Activated naive CD8-positive, alpha-beta T cell treated with anti-CD3 and anti-CD28 coated beads, Interleukin-2, amount 50 U/mL, for 16 hours (primary cell): Measurements from ENCODE around the gene SUMO4.
"Not testable (repeated sequence)": the region's sequence is repeated elsewhere in the genome, so short reads cannot be mapped to it uniquely, and the experiment has no call there.

Experiments
- DNase-seq: peaks from one replicate; pipeline ENCODE4 v3.0.0-alpha.2; 2020; ENCODE audit warnings: low read depth, low spot score

SUMO4 gene

DNA sequence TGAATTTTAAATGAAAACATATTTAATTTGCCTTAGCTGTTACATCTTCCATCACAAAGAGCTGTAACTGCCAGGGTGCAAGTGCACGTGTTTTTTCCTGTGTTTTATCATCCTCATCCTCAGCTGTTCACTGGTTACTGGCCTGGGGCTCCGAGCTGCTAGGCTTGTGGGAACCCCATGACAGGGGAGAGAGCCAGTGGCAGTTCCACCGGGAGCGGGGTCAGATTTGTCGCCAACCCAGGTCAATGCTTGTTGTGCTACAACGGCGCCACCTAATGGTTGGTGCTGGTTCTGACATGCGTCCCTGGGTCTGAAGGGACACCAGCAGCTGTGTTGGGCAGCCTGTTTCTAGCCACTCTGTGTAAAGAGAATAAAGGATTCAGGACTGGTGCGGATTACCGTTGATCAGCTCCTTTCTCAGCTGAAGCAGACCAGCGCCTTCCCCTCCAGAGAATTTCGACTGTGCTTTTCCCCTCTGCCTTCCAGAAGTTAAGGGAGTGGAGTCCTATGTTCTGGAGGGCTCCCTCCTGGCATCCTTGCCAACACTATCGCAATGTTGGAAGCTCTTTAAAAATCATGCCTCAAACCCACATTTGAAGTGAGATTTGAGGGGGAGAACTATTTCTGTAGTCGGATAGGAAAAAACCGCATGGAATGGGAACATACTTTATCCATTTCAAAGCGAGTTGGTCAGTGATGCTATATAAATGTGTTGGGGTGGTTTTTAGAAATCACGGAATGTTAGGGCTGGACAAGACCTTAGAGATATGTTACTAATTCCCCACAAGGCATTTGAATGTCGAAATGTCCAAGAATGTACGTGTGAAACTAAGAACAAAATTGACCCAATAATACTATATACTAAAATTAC is 32.1 kb downstream of the SUMO4 start:
- peak; percentile 79 for DNase-seq

DNA sequence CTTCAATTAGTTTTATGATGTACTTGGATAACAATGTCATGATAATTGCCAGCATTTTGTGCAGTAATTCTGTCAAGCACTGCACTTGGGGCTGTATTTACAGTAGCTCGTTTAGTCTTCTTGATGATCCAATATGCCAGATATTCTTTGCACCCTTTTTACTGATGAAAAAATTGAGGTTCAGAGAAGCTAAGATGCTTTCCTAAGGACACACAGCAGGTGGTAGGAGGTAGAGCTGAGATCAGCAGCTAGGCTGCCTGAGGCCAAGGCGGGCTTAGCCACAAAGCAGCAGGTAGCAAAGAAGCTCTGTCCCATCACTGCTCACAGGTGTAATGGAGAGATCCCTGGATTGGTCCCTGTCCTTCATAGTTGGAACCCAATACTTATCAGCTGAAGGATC is 33.3 kb downstream of the SUMO4 start:
- no peak for DNase-seq

DNA sequence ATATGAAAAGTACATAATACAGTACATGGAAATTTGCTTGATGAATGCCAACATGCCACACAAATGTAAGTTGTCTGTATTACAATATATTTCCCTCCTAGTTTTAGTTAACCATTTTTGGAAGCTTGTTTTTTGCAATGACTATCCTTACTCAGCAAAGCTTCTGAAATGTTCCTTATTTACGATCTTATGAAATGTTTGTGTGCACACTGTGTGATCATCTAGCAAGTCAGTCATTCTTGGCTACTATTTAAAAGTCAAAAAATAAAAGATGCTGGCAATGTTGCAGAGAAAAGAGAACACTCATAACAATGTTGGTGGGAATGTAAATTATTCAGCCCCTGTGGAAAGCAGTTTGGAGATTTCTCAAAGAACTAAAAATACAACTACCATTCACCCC is 33.8 kb downstream of the SUMO4 start:
- DNase-seq = no peak

DNA sequence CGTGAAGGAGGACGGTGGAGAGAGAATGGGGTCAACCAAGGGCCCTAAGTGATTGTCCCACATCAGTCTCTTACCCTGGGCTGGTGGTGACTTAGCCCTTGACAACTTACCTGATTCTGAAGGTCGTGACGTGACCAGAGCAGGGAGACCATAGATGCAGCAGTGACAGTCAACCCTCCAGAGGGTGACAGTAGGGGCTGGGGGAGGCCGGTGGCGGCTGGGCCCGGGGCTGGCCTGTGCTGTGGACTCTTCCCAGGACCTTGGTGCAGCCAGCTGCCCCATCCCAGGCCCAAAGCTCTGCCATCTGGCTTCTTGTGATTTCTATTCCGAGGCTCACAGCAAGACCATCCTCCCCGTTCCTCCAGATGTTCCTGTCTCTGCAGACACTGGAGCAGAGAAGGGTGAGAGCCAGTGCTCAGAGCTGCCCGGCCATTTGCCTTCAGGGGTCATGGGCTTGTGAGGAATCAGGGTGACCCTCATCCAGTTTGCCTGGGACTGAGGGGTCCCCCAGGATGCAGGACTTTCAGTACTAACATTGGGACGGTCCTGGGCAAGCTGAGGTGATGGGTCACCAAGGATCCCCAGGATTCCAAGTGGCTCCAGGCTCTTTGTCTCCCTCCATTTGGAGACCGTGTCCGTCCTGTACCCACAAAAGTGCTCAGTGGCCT is 36.0 kb downstream of the SUMO4 start:
- no peak for DNase-seq

DNA sequence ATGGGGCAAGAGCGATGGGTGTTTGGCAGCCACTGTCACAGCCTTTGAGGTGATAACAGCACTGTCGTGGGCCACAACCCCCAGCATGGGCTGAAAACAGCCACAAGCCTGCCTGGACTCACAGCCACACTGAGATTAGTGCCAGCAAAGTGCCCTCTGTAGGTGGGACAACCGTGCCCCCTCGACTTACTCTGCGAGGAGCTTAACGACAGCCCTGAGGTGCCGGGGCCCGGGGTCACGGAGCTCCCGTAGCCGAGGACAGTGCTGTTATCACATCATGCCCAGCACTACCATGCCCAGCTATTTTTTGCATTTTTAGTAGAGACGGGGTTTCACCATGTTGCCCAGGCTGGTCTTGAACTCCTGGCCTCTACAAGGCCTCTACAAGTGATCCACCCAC is 36.6 kb downstream of the SUMO4 start:
- DNase-seq = no peak

DNA sequence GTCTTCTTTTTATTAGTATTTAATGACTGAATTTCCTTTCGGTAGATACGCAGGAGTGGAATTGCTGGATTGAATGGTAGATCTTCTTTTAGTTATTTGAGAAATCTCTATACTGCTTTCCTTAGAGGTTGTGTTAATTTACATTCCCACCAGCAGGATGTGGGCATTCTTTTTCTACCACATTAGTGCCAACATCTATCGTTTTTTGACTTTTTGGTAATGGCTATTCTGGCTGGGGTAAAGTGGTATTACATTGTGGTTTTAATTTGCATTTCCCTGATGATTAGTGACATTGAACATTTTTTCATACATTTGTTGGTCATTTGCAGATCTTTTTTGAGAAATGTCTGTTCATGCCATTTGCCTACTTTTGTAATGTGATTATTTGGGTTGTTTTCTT is 37.1 kb downstream of the SUMO4 start:
- no peak for DNase-seq

DNA sequence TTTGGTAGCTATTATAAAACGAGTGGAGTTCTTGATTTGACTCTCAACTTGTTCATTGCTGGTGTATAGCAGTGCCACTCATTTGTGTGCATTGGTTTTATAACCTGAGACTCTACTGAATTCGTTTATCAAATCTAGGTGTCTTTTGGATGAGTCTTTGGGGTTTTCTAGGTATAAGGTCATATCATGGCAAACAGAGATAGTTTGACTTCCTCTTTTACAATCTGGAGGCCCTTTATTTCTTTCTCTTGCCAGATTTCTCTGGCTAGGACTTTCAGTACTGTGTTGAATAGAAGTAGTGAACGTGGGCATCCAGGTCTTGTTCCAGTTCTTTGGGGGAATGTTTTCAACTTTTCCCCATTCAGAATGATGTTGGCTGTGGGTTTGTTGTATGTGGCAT is 38.8 kb downstream of the SUMO4 start:
- DNase-seq = no peak

DNA sequence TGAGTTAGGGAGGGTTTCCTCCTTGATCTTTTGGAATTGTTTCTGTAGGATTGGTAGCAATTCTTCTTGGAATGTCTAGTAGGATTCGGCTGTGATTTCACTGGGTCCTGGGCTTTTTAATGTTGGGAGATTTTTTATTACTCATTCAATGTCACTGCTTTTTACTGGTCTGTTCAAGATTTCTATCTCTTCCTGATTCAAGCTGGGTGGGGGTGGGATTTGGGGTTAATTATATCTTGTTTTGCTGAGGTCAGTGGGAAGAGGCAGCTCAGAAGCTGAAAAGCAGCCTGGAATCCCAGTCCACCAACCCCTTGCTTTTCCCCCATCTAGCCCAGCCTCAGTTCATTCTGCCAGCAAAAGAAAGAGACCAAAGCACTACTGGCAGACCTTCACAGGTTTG is 39.6 kb downstream of the SUMO4 start:
- DNase-seq = no peak

DNA sequence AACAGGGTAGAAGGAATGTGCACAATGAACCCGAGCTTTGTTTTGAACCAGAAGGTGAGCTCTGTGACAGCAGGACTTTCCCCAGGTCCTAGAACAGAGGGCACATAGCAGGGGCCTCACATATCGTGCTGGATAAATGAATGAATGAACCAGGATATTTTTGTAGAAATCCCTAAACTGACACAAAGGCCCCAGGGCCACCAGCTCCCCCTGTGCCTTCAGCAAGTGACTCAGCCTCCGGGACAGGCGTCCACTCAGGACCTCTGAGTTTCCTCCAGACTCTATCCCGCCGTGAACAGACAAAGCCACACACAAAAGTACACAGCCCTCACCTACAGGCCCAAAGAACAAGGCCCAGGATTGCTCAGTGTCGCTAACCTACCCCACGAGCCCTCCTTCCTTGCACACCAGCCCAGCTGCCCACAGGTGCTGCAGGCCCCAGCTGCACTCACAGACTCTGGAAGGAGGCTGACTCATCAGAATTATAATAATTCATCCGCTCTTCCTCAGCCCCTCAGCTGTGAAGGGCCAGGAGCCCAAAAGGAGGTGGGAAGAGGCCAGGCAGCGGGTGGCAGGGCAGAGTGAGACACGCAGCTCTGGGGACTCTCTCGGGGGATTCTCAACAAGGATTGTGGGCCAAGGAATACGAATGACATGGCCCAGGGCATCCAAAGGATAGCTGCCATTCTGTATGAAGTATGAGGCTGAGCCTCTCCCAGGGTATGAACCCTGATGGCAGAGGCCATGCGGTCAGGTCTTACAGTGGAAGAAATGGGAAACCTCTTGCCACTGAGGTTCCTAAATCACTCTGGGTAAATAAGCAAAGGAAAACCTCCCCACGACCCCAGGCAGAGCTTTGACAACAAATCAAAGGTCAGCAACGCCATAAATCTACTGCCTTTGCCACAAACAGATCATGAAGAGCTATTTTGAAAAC is 40.9 kb downstream of the SUMO4 start:
- DNase-seq = no peak

DNA sequence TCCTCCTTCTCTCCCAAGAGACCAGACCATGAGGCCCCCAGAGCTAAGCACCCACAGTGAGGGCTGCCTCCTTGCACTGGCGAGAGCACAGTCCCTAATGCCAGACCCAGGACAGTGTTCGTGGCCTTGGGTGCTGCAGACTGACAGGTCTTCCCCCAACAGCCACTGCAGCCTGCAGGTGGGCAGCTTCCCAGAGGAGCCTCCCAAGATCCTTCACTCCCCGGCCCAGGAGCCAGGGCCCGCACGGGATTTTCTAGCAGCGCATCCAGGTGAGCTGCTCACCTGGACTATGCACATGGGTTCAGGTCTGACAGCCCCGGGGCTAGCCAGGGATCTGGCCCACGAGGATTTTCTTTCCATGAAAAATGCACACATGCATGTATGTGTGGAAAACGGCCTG is 41.7 kb downstream of the SUMO4 start:
- no peak for DNase-seq

DNA sequence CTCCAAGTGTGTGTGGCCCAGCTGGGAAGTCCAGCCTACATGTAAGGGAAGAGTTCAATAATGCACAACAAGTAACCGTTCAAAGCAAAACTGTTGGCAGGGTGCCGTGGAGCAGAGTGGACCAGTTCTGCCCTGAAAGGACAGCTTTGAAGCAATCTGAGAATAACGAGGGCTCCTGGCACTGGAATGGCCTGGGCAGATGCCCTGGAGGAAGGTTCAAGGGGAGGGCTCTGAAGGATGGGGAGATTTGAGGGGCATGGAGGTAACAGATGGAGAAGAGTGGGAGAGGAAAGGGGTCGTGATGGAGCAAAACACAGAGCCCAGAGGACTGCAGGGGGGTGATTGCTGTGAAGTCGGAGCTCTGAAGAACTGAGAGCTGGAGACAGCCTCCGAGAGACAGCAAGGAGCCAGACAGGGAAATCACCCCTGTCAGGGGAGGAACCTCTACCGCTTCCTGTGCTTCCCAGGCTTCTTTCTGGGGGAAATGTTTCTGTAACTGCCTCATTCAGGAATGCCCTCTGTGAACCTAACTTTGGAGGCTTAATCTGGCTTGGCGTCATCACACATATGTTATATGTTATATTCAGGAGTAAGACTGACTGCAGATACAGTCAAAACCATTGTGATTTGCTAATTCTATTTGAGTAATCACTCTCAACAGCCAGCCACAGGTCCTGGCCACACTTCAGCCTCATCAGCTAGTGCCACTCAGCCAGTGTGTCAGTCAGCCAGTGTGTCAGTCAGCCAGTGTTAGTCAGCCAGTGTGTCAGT is 43.5 kb downstream of the SUMO4 start:
- no peak for DNase-seq

DNA sequence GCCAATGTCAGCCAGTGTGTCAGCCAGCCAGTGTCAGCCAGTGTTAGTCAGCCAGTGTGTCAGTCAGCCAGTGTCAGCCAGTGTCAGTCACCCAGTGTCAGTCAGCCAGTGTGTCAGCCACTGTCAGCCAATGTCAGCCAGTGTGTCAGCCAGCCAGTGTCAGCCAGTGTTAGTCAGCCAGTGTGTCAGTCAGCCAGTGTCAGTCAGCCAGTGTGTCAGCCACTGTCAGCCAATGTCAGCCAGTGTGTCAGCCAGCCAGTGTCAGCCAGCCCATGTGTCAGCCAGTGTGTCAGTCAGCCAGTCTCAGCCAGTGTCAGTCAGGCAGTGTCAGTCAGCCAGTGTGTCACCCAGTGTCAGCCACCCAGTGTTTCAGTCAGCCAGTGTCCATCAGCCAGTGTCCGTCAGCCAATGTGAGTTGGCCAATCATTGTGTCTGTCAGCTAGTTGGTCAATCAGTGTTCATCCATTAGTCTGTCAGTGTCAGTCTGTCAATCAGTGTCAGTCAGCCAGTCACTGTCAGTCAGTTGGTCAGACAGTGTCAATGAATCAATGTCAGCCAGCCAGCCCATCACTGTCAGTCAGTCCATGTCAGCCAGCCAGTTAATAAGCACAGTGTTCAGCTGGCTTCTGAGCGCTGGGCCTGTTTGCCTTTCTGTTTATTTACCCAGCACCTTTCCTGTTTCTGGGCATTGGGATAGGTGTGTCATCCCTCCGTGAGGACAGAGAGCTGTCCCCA is 44.5 kb downstream of the SUMO4 start:
- not testable (repeated sequence) for DNase-seq

DNA sequence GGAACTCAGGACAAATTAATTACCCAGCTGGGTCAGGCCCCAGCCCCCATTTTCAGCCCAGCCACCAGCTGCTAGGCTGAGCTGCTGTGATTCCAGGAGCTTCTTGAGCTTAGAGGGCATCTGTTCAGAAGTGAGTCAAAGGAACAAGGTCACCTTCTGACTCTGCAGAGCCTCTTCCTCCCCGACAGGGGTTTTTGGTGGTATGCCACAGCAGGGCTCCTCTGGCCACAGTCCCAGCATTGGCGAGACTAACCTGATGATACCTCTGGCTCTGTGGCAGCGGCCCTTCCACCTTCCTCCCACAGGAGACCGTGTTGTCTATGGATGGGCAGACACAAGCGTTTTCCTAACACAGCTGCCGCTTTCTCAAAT is 45.0 kb downstream of the SUMO4 start:
- DNase-seq = no peak

DNA sequence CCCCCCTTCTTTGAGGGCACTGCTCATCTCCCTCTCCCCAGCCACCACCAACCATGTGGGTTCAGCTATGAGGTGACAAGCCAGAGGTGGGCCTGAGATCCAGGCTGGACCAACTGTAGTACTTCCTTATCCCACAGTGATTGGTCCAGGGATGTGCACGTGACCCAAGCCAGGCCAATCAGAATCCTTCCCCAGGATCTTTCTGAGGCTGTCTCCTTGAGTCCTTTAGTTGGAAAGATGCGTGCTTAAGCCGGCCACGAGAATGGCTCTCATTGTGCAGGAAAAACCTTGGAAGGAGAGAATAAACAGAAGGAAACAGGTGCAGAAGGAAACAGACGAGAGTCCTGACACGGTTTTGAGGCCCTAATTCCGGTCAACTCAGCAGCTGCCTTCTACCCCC is 45.5 kb downstream of the SUMO4 start:
- DNase-seq = no peak

DNA sequence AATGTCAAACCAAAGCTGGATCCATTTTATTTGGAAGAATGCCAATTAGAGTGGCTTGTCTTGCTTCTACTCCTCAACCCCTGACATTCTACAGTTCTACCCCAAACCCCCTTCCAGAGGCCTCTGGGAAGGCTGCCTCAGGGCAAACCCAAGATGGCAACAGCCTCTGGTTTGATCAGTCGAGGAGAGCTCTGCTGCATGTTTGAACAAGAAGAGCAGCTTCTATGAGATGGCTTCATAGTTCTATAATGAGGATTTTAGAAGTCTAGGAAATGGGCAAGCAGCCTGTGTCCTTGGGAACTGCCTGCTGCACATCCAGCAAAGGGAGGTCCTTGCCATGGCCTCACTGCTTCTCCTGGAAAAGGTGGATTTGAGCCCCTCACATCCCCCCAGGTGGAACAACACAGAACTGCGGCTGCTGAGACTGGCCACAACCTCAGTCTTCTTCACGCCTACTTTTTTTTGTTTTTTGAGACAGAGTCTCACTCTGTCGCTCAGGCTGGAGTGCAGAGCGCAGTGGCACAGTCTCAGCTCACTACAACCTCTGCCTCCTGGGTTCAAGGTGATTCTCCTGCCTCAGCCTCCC is 46.8 kb downstream of the SUMO4 start:
- DNase-seq = no peak

DNA sequence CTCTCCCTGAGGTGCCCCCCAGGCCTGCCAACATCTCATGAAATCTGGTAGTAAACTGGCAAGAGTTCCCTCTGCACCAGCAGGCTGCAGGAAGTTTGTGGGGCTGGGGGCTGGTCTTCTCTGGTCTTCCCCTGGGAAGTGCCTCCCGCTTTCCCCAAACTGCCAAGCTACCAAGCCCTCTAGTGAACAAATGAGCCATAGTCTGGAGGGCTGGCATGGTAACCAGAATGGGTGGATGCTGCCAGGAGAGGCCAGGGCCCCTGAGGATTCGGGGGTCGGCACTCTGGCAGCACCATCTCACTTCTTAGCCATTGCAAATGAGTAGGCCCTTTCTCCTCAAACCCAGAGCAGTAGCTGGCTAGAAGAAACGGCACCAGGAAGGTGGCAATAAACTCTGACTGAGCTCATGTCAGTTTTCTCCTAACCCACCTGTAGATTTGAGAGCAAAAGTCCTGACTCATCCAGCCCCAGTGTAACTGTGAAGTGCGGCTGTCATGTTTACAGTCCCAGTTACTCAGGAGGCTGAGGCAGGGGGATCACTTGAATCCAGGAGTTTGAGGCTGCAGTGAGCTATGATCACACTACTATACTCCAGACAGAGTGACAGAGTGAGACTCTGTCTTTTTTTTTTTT is 48.9 kb downstream of the SUMO4 start:
- DNase-seq = no peak

DNA sequence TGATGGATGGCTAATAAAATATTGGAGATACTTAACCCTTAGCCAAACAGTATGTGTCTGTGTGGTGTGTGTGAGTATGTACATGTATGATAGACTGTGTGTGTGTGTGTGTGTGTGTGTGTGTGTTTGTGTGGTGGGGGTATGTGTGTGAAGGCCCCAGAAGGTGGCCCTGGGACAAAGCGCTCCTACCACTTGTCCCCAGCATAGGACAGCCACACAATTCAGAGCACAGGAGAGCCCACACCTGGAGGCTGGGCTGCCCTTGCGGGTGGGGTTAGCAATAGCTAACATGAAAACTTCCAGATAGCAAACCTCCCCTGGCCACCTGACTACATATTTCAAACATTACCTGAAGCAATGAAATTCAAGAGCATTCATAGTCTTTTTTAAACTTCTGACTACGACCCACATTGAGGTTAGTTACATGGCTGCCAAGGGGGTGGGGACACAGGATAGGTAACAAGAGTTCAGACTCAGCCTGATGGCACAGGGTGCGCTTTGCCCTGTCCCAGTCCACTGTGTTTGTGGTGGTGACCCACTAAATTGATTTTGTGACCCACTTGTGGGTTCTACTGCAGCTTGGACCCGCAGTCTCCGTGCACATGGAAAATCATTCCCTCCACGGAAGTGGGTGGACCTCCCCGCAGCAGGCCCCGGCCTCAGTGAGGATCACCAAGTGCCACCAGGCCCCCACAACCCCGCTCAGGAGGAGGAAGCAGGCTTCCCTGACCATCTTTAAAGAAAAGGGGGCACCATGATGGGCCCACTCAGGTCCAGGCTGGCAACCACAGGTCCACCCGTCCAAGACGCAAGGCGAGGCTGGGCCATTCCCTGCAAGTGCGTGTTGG is 50.0 kb downstream of the SUMO4 start:
- no peak for DNase-seq
